Measurements from ENCODE around the gene PEX5L.
"Not testable (repeated sequence)": the region's sequence is repeated elsewhere in the genome, so short reads cannot be mapped to it uniquely, and the experiment has no call there.

The PEX5L gene, protein sequence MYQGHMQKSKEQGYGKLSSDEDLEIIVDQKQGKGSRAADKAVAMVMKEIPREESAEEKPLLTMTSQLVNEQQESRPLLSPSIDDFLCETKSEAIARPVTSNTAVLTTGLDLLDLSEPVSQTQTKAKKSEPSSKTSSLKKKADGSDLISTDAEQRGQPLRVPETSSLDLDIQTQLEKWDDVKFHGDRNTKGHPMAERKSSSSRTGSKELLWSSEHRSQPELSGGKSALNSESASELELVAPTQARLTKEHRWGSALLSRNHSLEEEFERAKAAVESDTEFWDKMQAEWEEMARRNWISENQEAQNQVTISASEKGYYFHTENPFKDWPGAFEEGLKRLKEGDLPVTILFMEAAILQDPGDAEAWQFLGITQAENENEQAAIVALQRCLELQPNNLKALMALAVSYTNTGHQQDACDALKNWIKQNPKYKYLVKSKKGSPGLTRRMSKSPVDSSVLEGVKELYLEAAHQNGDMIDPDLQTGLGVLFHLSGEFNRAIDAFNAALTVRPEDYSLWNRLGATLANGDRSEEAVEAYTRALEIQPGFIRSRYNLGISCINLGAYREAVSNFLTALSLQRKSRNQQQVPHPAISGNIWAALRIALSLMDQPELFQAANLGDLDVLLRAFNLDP

DNA sequence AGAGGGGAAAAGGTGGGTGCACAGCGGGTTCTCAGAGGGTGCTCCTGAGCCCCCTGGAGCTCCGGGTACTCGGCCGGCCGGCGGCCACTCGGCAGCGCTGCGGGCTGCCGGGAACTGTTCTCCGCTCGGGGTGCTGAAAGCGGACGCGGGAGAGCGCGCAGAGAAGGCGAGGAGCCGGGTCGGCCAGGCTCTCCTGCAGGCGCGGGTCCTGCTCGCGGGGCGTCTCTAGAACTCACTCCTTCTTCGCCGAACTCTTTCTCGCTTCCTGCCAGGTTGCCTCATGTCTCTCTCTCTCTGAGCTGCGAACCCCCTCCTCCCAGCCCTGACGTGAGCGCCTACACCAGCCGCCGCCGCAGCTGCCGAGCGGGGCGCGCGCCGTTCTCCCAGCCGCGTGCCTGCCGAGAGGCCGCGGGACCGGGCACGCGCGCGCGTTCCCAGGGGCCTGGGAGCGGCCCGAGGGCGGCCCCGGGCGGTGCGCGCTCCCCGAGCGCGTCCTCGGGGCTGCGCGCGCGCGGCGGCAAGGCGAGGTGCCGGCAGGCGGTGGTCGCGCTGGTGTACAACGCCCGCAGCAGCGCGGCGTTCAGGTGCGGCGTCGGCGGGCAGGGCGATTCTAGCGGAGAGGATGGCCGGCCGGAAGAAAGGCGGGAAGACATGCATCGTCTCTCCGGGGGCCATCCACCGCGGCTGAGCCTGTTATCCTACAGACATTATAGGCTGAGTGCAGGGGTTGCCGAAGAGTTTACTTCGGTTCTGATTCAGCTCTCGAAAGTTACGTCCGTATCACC is at the start of gene PEX5L:
TSS of gene PEX5L (minus strand) at position 267 of the 785 bp plus-strand sequence. CDS start 338 bp downstream, outside the sequence.
- peak; percentile 89 for DNase-seq (ENCODE audit: low spot score)

DNA sequence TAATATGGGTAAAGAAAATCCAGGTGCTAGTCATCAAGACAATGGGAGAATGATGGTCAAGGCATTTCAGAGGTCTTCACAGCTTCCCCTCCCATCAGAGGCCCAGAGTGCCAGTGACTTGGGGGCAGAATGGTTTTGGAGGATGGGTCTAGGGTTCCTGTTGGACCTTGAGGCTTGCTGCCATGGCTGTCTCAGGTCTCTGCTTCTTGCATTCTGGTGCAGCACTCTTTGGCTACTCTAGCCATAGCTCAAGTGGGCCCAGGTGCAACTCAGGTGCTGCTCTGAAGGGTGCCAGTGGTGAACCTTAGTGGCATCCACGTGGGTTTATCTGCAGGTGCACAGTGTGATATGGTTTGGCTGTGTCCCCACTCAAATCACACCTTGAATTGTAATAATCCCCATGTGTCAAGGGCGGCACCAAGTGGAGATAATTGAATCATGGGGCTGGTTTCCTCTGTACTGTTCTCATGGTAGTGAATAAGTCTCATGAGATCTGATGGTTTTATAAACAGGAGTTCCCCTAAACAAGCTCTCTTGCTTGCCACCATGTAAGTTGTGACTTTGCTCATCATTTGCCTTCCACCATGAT is 48.5 kb upstream of the PEX5L start:
- no peak for DNase-seq (ENCODE audit: low spot score)

- no peak for DNase-seq (ENCODE audit: low spot score)
Measured at GRCh38 chr3:180082699-180083098, 46.0 kb upstream of the PEX5L start.

DNA sequence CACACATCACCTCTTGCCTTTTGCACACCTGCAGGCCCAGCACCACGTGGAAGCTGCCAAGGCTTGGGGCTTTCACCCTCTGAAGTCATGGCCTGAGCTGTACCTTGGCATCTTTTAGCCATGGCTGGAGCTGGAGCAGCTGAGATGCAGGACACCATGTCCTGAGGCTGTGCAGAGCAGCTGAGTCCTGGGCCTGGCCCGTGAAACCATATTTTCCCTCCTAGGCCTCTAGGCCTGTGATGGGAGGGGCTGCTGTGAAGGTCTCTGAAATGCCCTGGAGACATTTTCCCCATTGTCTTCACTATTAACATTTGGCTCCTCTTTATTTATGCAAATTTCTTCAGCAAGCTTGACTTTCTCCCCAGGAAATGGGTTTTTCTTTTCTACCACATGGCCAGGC is 41.9 kb upstream of the PEX5L start:
- DNase-seq (ENCODE audit: low spot score): no peak

GRCh38 chr3:180073561-180073960 is 36.8 kb upstream of the PEX5L start:
- DNase-seq (ENCODE audit: low spot score): no peak

- no peak for DNase-seq (ENCODE audit: low spot score)
Measured at GRCh38 chr3:180072786-180073185, 36.0 kb upstream of the PEX5L start.

DNA sequence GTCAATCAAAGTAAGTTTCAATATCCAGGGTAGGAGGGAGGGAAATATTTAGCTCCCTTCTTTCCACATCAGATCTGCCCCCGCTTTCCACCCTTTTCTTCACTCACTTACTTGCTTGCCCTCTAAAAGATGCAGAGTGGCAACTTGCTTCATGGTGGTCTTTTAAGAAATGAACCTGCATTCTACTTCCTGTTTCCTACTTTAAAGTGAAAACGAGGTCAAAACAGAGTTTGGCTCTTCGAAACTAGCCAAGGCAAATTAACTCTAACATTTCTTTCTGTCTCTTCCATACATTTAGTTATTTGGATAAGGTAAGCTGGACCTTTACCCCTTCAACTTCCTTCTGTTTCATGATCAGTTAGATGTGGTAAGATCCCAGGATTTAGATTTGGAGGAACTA is 34.2 kb upstream of the PEX5L start:
- DNase-seq (ENCODE audit: low spot score): no peak

GRCh38 chr3:180068023-180068422 is 31.3 kb upstream of the PEX5L start:
- DNase-seq (ENCODE audit: low spot score): no peak

DNA sequence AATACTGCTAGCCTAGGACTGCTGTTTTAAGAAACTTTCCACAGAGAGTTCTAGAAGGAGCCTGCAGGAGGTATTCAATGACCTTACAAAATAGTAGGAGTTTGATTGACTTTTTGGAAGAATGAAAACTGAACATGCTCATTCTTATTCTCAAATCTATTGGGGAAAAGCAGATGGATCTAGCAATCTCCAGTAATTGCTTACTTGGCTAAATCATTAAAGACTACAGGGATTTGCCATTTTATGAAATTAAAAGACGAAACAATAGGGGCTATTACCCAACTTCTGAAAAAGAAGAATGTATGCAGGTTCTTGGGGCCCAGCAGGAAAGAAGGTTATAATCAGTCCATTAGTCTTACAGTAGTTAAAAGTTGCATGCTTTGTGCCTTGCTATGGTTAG is 29.9 kb upstream of the PEX5L start:
- no peak for DNase-seq (ENCODE audit: low spot score)

GRCh38 chr3:180063783-180064182 is 27.0 kb upstream of the PEX5L start:
- no peak for DNase-seq (ENCODE audit: low spot score)

- DNase-seq (ENCODE audit: low spot score): no peak
Measured at GRCh38 chr3:180062771-180063170, 26.0 kb upstream of the PEX5L start.

- DNase-seq (ENCODE audit: low spot score): no peak
Measured at GRCh38 chr3:180059356-180059755, 22.6 kb upstream of the PEX5L start.

DNA sequence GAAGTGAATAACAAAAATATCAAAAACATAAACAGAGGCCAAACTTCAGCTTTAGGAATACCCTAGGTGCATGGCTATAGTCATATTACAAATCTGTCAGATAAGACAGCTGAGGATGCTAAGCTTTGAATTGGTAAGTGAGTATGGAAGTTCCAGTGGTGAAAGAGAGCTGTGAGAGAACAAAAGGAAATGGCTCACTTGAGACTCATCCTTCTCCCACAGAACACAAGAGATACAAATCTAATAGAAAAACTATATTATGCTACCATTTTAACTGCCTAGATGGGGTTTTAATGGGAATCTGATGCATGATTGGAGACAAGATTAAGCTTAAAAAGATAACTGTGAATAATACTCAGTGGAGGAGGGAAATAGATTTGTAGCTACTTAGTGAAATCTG is 21.5 kb upstream of the PEX5L start:
- no peak for DNase-seq (ENCODE audit: low spot score)

DNA sequence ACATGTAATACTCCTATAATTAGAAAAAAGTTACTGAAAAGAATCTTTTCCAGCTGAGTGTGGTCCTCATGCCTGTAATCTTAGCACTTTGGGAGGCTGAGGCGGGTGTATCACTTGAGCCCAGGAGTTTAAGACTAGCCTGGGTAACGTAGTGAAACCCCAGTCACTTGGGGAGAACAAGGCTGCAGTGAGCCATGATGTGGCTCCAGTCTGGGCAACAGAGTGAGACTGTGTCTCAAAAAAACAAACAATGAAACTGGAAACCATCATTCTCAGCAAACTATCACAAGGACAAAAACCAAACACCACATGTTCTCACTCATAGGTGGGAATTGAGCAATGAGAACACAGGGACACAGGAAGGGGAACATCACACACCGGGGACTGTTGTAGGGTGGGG is 18.9 kb upstream of the PEX5L start:
- not testable (repeated sequence) for DNase-seq (ENCODE audit: low spot score)

DNA sequence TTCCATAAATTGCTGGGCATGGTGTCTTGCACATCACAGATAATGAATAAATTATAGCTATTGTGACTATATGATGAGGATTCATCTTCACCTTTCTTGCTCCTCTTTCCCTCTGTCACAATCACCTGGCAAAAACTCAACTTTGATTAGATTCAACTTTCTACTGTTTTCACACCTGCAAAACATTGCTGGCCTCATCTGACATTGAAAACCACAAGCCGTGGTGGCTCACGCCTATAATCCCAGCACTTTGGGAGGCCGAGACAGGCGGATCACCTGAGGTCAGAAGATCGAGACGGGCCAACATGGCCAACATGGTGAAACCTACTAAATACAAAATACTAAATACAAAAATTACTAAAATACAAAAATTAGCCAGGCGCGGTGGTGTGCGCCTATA is 12.7 kb upstream of the PEX5L start:
- no peak for DNase-seq (ENCODE audit: low spot score)

GRCh38 chr3:180048840-180049239 is 12.1 kb upstream of the PEX5L start:
- no peak for DNase-seq (ENCODE audit: low spot score)

- DNase-seq (ENCODE audit: low spot score): no peak
Measured at GRCh38 chr3:180048103-180048502, 11.4 kb upstream of the PEX5L start.

DNA sequence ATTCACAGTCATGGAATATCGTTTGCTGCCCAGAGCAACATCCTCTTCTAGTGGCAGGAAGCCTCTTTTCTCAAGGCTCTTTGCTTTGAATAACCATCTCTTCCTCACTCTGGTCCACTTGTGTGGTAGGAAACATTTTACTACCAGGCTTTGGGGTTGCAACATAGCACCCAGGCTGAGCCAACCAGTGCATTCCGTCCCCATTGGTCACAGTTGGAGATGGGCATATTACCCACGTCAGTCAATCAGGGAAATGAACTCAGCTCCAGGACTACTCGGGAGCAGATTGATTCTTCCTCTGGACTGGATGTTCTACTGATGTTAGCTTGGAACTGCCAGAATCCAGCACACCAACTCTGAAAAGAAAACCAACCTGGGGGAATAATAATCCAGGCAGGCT is 4.2 kb upstream of the PEX5L start:
- no peak for DNase-seq (ENCODE audit: low spot score)

DNA sequence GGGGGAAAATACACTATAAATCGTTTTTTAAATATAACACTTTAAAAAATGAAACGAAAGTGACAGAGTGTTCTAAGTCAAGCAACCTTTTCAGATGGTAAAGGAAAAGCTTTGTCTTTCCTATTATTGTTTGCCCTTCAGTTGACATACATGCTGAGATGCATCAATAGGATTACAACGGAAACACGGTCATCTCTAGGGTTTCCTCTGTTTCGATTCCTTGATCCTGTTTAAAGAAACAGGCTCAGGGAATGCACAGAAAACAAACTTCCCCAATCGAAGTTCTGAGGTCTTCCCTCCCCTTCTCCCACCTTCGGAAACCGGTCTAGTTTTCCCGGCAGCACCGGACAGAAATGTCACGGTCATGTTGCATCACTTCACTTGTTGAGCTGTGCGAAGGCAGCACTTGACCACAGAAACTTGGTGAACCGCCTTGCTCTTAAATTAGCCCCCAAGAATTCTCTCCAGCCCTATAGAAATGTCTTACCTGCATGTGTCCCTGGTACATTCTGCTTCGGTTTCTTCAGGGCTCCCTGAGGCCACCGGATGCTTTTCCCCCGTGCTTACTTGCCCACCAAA is 556 bp downstream of the PEX5L start:
- DNase-seq (ENCODE audit: low spot score): no peak

DNA sequence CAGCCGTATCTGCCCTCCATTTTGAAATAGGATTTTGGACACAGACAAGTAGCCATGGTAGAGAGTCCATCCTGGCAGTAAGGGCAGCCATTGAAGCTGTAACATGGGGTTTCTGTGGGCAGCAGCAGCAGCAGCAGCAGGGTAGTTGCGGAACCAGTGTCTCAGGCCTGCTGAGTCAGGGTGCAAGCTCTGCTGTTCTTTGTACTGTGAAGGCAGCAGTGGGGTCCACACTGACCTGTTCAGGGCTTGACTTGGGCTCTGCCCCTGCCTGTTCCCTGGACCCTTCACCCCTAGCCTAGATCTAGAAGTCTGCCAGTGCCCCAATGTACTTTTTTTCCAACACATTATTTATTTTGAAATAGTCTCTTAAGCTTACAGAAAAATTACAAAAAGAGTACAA is 9.7 kb downstream of the PEX5L start:
- DNase-seq (ENCODE audit: low spot score): no peak

GRCh38 chr3:180018543-180018942 is 18.2 kb downstream of the PEX5L start:
- DNase-seq (ENCODE audit: low spot score): no peak

DNA sequence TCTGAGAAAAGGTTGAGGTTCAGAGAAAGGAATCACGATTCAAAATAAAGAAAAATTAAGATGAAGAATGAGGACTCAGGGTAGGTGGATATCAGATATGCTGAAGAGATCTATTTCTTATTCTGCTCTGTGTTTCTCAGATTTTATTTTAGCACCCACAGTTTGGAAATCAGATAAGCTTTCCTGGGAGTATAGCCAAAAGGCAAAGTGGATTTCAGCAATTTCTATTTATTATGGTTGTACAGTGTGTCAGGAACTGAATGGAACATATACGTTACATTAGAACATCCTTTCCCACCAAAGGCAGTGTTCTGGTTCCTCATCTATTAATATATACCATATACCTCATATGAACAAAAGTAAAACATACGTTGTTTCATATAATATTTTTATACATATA is 18.9 kb downstream of the PEX5L start:
- no peak for DNase-seq (ENCODE audit: low spot score)

Data from ecto neural progenitor cell (in vitro differentiated cells).